CD4-positive, alpha-beta T cell treated with Interleukin-6 at 100 ng/mL for 8 hours (primary cell): ENCODE results near the gene ZDHHC14.

ENCODE experiments used
- DNase-seq: peaks from one replicate; pipeline ENCODE4 v3.0.0-alpha.2; 2020; ENCODE audit warnings: mixed read lengths, low spot score

ZDHHC14 gene

GRCh38 chr6:157668713-157669112, 287.7 kb downstream of the ZDHHC14 start:
- no peak for DNase-seq

- DNase-seq = no peak
These were observed 288.3 kb downstream of the ZDHHC14 start for GRCh38 chr6:157669323-157669722.

DNA sequence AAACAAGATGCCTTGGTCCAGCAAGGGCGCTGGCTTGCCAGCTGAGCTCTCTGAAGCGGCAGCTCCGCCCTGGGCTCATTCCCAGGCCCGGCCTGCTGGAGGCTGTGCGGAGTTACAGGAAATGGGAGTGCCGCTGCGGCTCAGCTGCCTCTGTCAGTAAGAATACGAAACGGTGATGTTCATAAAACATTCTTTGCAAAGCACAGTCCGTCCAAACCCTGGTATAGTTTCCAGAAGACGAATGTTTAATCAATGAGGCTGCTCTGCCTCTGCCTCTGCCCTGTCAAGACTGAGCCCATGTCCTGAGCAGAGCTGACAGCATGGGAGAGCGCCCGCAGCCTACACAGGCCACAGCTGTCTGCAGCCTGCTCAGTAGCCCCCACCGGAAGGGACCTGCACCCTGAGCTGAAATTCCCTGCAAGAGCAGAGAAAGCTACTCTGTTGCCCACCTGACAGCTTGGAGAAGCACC, 288.8 kb downstream of the ZDHHC14 start:
- DNase-seq = no peak

DNA sequence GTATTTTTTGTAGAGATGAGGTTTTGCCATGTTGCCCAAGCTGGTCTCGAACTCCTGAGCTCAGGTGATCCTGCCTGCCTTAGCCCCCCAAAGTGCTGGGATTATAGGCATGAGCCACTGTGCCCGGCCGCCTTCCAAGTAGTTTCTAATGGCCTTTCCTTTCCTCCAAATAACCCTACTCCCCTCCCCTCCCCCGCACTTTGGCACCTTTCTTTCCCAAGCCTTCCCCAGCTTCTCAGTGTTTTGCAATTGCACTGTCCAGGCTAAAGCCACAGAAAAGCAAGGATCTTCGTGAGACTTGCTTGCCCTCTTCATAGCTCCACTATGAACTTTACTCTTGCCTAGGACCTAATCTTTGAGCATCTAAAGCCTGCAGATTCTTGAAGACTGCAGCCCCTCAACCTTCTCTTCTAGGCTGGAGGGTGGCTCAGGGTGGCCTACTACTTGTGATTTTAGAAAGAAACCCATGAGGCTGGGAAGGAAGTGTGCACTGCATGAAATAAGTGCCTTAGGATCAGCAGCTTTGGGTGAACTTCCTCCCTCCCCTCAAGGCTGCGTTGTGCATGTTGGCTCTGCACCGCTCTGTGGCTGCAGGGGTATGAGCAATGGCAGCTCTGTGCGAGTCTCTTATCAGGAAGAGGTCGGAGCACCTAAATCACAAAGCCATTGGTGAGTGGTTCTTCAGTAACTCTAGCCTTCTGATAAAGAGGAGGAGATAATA, 289.6 kb downstream of the ZDHHC14 start:
- no peak for DNase-seq

DNA sequence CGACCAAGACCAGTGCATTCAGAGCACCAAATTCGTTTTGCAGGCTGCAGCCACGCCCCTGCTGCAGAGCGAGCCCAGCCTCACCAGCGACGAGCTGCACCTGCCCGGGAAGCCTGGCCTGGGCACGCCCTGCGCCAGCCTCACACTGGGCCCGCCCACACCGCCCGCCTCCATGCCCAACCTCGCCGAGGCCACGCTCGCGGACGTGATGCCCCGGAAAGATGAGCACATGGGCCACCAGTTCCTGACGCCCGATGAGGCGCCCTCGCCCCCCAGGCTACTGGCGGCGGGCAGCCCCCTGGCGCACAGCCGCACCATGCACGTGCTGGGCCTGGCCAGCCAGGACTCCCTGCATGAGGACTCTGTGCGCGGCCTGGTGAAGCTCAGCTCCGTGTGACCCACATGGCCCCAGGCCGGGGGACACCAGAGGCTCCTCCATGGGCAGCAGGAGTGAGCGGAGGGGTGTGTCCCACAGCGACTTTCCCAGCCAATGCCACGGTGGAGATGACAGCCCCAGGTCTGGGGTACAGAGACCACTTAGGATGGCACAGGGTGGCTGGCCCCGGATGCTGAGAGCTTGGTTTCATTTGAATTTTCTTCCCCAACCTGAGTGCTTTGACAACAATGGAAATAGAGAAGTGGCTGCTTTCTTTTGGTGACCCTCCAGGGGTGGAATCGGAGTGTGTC, 291.9 kb downstream of the ZDHHC14 start:
- no peak for DNase-seq

DNA sequence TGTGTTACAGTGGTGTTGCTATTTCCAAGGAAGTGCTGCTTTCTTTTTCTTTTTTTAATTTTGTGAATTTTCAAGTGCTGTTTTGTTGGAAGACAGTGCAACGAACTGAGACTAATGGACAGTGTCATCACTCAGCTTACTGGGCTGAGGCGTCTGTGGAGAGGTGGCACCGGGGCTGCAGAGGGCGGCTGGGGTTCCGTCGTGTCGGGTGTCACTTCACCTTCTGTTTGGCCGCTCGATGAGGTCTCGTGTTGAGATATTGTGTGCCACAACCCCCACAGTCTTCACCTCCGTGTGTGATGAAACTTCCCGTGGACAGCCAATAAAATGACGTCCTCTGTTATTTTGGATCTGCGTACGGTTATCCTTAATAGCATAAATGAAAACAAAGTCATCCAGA, 292.6 kb downstream of the ZDHHC14 start:
- DNase-seq = no peak

DNA sequence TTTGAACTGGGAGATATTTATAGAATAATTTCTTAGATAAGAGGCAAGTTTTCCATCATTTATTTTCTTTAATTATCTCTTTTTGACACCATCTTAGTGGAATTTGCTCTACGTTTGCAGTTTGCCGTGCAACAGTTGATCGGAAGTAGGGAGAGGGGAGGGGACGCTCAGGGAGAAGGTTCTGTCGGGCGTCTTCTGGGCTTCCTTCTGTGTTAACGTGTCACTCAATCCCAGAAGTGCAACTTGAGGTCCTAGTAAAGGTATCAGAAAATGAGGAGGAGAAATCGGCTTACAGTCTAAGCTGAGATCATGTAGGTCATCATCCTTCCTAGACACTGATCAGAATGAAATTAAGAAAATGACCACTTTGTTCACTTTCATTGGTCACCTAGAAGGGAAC, 293.1 kb downstream of the ZDHHC14 start:
- no peak for DNase-seq

DNA sequence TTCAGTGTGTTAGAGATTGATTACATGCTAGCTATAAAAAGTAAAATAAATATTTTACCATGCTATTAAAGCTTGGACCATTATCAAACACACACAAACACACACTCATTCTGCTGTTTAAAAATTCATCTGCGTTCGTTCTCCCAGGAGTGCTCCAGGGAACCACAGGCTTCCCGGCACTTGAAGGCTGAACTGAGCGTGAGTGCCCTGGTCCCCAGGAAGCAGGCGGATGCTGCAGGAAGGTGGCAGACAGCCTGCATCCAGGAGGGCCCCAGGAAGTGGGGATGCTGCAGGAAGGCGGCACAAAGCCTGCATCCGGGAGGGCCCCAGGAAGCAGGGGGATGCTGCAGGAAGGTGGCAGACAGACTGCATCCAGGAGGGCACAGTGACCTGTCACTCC, 294.8 kb downstream of the ZDHHC14 start:
- DNase-seq = no peak

GRCh38 chr6:157676241-157676640, 295.3 kb downstream of the ZDHHC14 start:
- DNase-seq = no peak

GRCh38 chr6:157677235-157677634, 296.2 kb downstream of the ZDHHC14 start:
- DNase-seq = no peak

DNA sequence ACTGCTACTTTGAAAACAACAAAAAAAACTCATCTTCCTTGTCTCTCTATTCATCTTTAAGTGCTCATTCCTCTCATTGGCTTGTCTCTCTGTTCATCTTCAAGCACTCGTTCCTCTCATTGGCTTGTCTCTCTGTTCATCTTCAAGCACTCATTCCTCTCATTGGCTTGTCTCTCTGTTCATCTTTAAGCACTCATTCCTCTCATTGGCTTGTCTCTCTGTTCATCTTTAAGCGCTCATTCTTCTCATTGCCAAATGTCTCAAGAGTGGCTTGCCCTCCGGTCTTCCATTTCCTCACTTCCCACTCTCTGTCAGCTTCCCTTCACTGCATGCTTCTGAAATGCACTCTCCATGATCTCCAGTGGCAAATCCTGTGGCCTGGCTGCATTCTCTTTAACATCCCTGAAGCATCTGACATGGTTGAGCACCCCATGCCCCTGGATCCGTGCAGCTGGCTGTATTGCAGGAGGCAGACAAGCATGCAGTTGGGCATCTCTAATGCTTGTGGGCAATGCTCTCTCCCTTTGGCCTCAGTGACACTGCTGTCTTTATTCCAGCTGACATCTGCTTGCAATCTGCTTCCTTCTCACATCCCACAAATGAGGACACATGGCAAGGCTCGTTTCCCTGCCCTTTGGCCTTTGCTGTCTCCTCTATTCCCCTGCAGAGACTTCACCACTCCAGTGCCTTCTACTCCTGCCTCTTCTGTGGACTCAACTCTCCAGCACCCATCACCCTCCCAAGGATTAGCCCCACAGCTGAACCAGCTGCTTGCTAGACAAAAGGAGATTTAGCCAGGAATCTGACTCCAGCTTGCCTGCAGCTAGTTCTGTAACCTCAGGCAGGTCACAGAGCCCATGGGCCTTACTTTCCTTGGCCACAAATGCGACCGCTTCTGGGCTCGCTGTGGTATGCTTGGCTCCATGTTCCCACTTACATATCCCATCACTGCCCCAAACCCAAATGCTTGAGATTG, 298.9 kb downstream of the ZDHHC14 start:
- no peak for DNase-seq

DNA sequence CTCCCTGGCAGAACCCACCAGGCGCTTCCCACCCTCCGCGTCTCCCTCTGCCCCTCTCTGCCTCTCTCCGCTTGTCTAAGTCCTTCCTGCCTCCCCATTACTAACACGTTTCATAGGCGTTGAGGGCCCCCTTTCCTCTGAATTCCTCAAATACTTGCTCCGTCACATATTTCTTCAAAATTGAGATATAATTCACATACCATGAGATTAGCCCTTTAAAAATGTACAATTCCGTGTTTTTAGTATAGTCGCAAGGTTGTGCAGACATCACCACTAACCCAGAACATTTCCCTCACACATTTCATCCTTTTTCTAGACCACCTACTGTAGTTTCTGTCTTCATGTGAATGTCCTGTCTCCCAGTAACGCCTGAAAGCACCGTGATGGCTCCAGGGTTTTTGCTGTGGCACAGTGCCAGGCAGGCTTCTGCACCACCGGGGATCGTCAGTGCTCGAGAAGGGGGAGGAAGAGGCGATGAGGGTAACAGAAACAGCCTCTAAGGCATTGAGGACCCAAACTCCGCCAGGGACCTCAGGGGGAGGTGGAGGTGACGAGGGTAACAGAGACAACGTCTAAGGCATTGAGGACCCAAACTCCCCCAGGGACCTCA, 300.2 kb downstream of the ZDHHC14 start:
- DNase-seq = no peak

DNA sequence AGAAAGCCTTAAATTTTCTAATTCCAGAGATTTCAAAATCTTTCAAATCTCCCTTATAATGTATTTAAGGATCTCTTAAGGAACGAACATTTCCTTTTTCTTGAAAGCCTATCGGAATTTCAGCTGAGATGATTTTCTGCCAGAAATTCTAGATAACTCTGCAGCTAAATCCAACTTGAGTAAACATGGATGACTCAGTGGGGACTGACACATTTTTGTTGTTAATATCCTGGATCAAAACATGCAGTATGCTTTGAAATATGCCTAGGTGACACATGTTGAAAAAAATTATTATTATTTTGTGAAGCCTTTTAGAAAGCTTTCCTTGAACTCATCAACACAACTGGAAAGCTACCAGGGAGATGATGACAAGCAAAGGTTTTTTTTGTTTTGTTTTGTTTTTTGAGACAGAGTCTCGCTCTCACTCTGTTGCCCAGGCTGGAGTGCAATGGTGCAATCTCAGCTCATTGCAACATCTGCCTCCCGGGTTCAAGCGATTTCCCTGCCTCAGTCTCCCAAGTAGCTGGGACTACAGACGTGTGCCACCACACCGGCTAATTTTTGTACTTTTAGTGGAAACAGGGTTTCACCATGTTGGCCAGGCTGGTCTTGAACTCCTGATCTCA, 302.0 kb downstream of the ZDHHC14 start:
- DNase-seq = no peak

GRCh38 chr6:157683707-157684106, 302.7 kb downstream of the ZDHHC14 start:
- DNase-seq = no peak

- DNase-seq = no peak
These were observed 303.8 kb downstream of the ZDHHC14 start for GRCh38 chr6:157684620-157685299.

GRCh38 chr6:157685596-157686280, 304.7 kb downstream of the ZDHHC14 start:
- no peak for DNase-seq

GRCh38 chr6:157688275-157688959, 307.4 kb downstream of the ZDHHC14 start:
- no peak for DNase-seq

DNA sequence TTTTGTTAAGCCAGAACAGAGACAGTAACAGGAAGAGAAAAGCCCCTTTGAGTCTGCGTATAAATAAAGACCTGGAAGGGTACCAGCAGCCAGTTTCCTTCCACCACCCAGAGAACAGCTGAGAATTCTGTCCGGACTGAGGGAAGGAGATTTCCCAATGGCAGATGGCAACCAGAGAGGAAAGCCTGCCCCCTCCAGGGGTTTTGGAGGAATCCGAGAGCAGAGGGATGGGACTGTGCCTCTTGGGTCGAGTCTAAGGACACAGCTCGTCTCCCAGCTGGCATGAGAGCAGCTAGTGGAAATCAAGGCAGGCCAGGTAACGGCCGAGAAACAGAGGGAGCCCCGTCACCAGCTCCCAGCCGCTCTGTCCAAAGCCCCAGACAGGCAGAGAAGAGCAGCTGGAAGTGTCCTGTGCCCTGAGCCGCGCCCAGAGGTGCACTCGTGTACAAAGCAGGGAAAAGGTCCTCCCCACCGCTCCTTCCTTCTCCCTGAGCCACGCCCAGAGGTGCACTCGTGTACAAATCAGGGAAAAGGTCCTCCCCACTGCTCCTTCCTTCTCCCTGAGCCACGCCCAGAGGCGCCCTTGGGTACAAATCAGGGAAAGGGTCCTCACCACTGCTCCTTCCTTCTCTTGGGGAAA, 308.1 kb downstream of the ZDHHC14 start:
- DNase-seq = no peak

DNA sequence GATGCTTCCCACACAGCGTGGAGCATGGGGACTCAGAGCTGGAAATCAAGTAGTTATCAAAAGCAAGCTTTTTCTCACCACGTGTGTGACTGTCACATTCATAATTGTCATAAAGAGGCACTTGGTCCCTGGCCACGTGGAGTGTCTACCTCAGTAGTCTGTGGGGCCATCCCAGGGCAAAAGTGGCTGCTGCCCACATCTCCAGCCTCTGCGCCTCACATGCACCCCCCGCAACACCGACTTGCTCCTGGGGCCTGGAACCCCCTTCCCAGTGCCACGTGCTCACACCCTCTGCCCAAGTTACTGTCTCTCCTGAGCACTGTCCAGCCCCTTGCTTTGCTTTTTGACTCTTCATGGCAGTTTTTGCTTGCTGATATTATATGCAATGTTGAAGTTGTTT, 308.9 kb downstream of the ZDHHC14 start:
- DNase-seq = no peak
